IMR-90 (cell line): ENCODE data around the gene RTBDN. TPM values are rescaled to one million over a fixed set of nuclear protein-coding genes. Genes with fewer than 3 reads are reported as not detected.

ENCODE experiments used
- CEBPB ChIP-seq: IDR thresholded peaks from 2 replicates; pipeline ENCODE4 v1.6.1; 2012; ENCODE audit warnings: low read depth, low read length, improper control_type of control experiment
- CHD1 ChIP-seq: IDR thresholded peaks from 2 replicates; pipeline ENCODE4 v1.6.1; 2012; ENCODE audit warnings: low read depth, low read length, improper control_type of control experiment
- MXI1 ChIP-seq: IDR thresholded peaks from 2 replicates; pipeline ENCODE4 v1.6.1; 2012; ENCODE audit warnings: low read depth, mild to moderate bottlenecking, low read length, moderate library complexity, borderline replicate concordance
- NFE2L2 ChIP-seq: fragments of 150-350 bp; IDR thresholded peaks from 2 replicates; pipeline ENCODE4 v1.6.1; 2016; ENCODE audit warnings: low read depth, mild to moderate bottlenecking, low read length
- POLR2A ChIP-seq: IDR thresholded peaks from 2 replicates; pipeline ENCODE4 v1.6.1; 2012; ENCODE audit warnings: mild to moderate bottlenecking, low read depth, low read length
- polyA plus RNA-seq, 3 experiments: library from polyadenylated mRNA; depleted of rRNA; stranded (reverse); fragments of >200 nt; gene quantifications; 2 replicates each; pipeline ENCODE4 v1.2.3, GENCODE V29; 2012; ENCODE audit warnings: low replicate concordance in 1 of 3
- total RNA-seq: library from RNA; depleted of rRNA; stranded (reverse); fragments of >200 nt; gene quantifications from 2 replicates; pipeline ENCODE4 v1.2.3, GENCODE V29; 2012

Gene RTBDN
- total and polyA plus RNA-seq, 2 of the 4 experiments (the other 2 are of a cell fraction), result 0.07 TPM; not detected in 1

DNA sequence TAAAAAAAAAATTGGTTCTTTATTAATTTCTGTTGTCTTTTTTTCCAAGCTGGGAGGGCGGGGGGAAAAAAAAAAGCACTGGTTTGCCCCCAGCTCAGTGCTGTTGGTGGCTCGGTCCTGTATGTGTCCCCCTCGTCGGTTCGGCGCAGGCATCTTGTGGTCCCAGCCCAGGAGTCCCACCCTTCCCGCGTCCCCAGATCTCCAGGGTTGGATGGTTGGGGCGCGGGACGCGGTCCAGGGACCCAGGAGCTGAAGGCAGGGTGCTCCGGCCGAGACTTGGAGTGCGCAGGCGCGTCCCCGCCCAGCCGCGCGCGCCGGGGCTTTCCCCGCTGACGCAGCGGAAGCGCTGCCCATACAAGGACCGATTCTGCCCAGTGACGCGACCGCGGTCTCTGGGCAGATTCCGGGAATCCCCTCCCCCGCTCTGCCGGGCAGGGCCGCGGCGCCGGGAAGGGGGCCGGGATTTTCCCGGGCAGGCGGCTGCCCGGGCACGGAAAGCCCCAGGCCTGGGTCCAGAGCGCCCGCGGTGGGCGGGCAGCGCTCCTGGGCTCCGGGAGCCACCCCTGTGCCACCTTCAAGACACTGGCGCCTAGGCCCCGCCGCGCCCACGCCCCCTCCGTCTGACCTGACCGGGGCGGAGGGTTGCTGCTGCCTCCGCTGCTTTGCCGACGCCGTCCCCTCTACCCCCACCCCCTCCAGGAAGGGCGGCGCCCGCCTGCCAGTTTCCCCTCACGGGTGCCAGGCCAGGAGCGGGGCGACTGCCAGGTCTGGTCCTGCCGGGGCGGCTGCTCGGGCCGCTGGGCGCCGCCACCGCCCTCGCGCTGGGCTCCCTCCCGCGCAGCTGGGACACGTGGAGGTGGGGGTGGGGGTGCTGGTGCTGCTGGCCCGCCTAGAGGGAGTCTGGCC is 40.8 kb downstream of the RTBDN start (continued):
- TF ChIP-seq NFE2L2 (0 out of 2 replicates have a peak, but pooled peaks have one; percentile 35), CHD1 (peak; percentile 63; the same call in 1 of the 2 replicates), MXI1 (no peak), POLR2A (peak; percentile 96), CEBPB (no peak)
